ENCODE data around the gene ZNF26. TPM values are rescaled to one million over a fixed set of nuclear protein-coding genes. Genes with fewer than 3 reads are reported as not detected.

The ZNF26 gene
- total and polyA plus RNA-seq, 2 of the 8 experiments (the other 6 are each of a cell fraction or from before 2014, with no cell fraction given) = 5.8 to 8.4 TPM

GRCh38 chr12:133057446-133057845 is 71.3 kb downstream of the ZNF26 start:
- H3K4ac ChIP-seq (replicated peaks; ENCODE audit: insufficient read length, low read depth, low read length) = no peak overlapping the region
- H2BK12ac ChIP-seq (ENCODE audit: low read depth, low read length) = no peak overlapping the region
- H2AK5ac ChIP-seq (ENCODE audit: low read depth, low read length) = no peak overlapping the region
- H2BK120ac ChIP-seq (replicated peaks; ENCODE audit: low read depth, low read length) = no peak overlapping the region
- ChIA-PET POLR2A (ENCODE audit: partially characterized antibody) (interaction anchor here (1.4 to 3.6 kb wide), 8 partner anchors 9 to 124 kb away, joined by 4 to 26 read pairs (median 6); partner anchors contain the start of genes ZNF10, ZNF26, ZNF268 and ZNF891), CTCF (ENCODE audit: partially characterized antibody) (no interaction called here)
- no peak overlapping the region for H2AFZ ChIP-seq (ENCODE audit: low read length)
- no peak overlapping the region for H3K18ac ChIP-seq (ENCODE audit: extremely low read depth, low read length)
- peaks cover 83 to 85% of the 10 kb centered on the region in 2 experiments for H3K9me3 ChIP-seq (ENCODE audit: insufficient read depth in 2 of 2, low read depth in 1 of 2, low read length in 1 of 2)
- H3K4me1 ChIP-seq (replicated peaks in 1 of 4; ENCODE audit: control insufficient read depth in 3 of 4, insufficient read depth in 4 of 4, low read length in 3 of 4) = no peaks in the 10 kb centered on the region
- H4K91ac ChIP-seq (replicated peaks; ENCODE audit: insufficient read length, low read length) = no peak overlapping the region
- H2BK15ac ChIP-seq (ENCODE audit: low read length) = no peak overlapping the region
- H2BK20ac ChIP-seq (ENCODE audit: low read length) = no peak overlapping the region
- no peak overlapping the region for H3K4me2 ChIP-seq (ENCODE audit: insufficient read depth in 1 of 2, low read depth in 2 of 2, low read length in 2 of 2)
- no peaks in the 10 kb centered on the region for H3K23me2 ChIP-seq (ENCODE audit: low read depth, low read length)
- no peak overlapping the region for H3K14ac ChIP-seq (ENCODE audit: insufficient read length)
- H3K79me2 ChIP-seq (ENCODE audit: control insufficient read depth in 1 of 2, insufficient read depth in 2 of 2, low read length in 2 of 2) = no peaks in the 10 kb centered on the region
- no peak overlapping the region for H3K27ac ChIP-seq (ENCODE audit: low read depth, low read length)
- H4K8ac ChIP-seq (ENCODE audit: extremely low read depth, insufficient read depth, low read length) = no peak overlapping the region
- no peak overlapping the region for H3K23ac ChIP-seq (ENCODE audit: insufficient read length)
- no peak overlapping the region for H2BK5ac ChIP-seq (ENCODE audit: low read depth, low read length)
- H3K9ac ChIP-seq (replicated peaks in 1 of 4; ENCODE audit: extremely low read depth in 1 of 4, low read depth in 3 of 4, low read length in 3 of 4) = no peak overlapping the region
- TF ChIP-seq TAF7 (optimal IDR thresholded peaks at IDR 0.05; ENCODE audit: borderline replicate concordance, low read depth, low read length) = peak; percentile 22
- TF ChIP-seq GTF2F1 (IDR thresholded peaks at IDR 0.05; ENCODE audit: borderline replicate concordance, low read depth, low read length) = no peak
- H3K4me3 ChIP-seq (ENCODE audit: extremely low read depth in 1 of 4, insufficient read depth in 2 of 4, low read depth in 3 of 4, low read length in 4 of 4) = no peak overlapping the region; a peak in 2 of 8 replicates
- H4K5ac ChIP-seq (ENCODE audit: insufficient read length, low read depth, low read length) = no peak overlapping the region
- H3K36me3 ChIP-seq (ENCODE audit: control insufficient read depth in 2 of 4, insufficient read depth in 4 of 4, low read length in 3 of 4) = peaks cover 15 to 74% (median 47%) of the 10 kb centered on the region in 4 experiments
- DNase-seq (ENCODE audit: low read depth in 1 of 2, low spot score in 2 of 2) = no peak
- H3K79me1 ChIP-seq (ENCODE audit: low read depth, low read length) = no peaks in the 10 kb centered on the region
- no peaks in the 10 kb centered on the region for H3K27me3 ChIP-seq (replicated peaks in 1 of 4; ENCODE audit: control insufficient read depth in 3 of 4, extremely low read depth in 1 of 4, insufficient read depth in 3 of 4, low read length in 3 of 4)
- H4K20me1 ChIP-seq (replicated peaks in 1 of 2; ENCODE audit: control insufficient read depth in 1 of 2, insufficient read depth in 2 of 2, low read length in 2 of 2) = no peaks in the 10 kb centered on the region
- peak; percentile 55 for FAIRE-seq
- no peak overlapping the region for H3K56ac ChIP-seq (replicated peaks; ENCODE audit: insufficient read length, low read depth, low read length)
- WGBS, 2 experiments (ENCODE audit: extremely low coverage in 1 of 2, insufficient coverage in 1 of 2, insufficient read length in 1 of 2, insufficient replicate concordance in 2 of 2, low coverage in 1 of 2, low lambda C conversion rate in 2 of 2, missing lambda C conversion rate in 1 of 2) = 93% methylated on average over 5 of the region's 5 CpGs; no CpG with 5 or more reads in 1 of the 2 experiments

Measured in H1 (cell line).